Activated naive CD4-positive, alpha-beta T cell treated with anti-CD3 and anti-CD28 coated beads, Interleukin-2, amount 50 U/mL, for 72 hours (primary cell): ENCODE data around the gene VGLL4. TPM values are rescaled to one million over a fixed set of nuclear protein-coding genes. Genes with fewer than 3 reads are reported as not detected.

Experiments
- ATAC-seq, 2 donors: fragments of 150-1000 bp; cut with Tn5 transposase; 2 replicates each; pipeline ENCODE4 v1.10.0; 2021; ENCODE audit warnings: mild to moderate bottlenecking in 2 of 2, moderate library complexity in 2 of 2
- DNase-seq, 2 donors: peaks; one replicate each; pipeline ENCODE4 v3.0.0; 2021 to 2022; ENCODE audit warnings: low spot score in 2 of 2
- H3K27ac Mint-ChIP-seq, 2 donors: one replicate each; pipeline ENCODE4 v1.8.0; 2022; ENCODE audit warnings: mild to moderate bottlenecking in 2 of 2, mixed read lengths in 2 of 2
- H3K36me3 Mint-ChIP-seq, 2 donors: one replicate each; pipeline ENCODE4 v1.8.0; 2022; ENCODE audit warnings: mixed read lengths in 2 of 2
- H3K9me3 Mint-ChIP-seq, 2 donors: one replicate each; pipeline ENCODE4 v1.8.0; 2022; ENCODE audit warnings: mixed read lengths in 2 of 2
- total RNA-seq, 2 donors: library from RNA; stranded (reverse); gene quantifications; one replicate each; pipeline ENCODE4 v1.2.3, GENCODE V29; 2022

The VGLL4 gene
- total RNA-seq, 2 donors from 2014 or later: 14.8 to 24.9 TPM

DNA sequence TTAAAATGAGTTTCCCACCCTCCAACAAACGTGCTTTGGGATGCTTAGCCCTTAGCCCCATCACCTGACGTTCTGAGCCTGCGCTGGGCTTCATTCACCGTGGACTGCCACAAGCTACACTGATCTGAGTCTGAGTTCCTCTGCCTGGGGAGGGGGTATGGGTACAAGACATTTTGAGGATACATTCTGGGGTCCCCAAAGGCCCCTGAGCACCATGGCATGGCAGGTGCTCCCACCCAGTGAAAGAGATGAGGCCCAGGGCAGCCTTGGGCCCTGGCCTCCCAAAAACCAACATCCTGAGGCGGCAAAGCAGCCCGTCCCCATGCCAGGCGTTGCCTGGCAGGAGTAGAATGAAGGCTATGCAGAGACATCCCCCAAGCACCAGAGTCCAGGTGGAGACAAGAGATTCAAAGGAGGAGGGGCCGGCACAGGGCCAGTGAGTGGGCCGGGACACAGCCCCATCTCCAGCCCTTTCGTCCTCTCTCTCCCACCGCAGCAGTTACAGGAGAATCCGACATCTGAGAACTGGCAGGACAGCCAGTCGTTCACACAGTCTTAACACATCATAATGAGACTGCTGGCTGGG lies 74.5 kb downstream of the VGLL4 start:
- no peaks in the 10 kb centered on the region for H3K36me3 Mint-ChIP-seq
- ATAC-seq: no peak
- no peaks in the 10 kb centered on the region for H3K9me3 Mint-ChIP-seq
- H3K27ac Mint-ChIP-seq: peak overlapping the region in 1 of 2 donors; percentile 50
- DNase-seq: no peak

DNA sequence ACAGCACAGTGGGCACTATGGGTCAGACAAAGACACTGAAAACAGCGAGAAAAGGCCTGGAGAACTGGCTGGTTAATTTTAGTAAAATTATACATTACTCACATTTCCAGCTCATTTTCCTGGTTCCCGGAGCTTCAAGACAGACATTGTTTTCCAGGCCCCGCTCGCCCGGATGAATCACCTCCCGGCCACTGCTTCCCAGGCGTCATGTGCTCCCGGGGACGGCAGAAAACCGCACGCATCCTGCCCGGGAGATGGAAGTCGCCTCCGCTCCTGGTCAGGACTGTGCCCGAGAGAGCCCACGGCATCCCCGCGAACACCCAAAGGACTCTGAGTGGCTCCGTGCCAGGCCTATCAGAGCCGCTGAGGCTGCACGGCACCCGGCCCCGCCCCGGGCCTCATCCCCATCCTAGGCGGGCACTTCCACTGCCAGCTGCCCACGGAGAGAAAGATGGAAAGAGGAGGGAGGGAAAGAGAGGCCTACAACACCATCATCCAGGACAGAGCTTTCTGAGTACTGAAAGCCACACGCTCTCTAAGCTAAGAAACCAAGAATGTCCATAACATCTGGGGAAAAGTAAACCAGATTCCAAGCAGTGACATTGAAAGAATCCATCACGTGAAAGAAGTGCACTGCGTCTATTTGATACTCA lies 75.1 kb downstream of the VGLL4 start:
- ATAC-seq (no peak), DNase-seq (no peak)
- Mint-ChIP-seq H3K27ac (peak overlapping the region; percentile 58 to 89), H3K36me3 (peaks cover 0 to 2% of the 10 kb centered on the region in 2 donors), H3K9me3 (no peaks in the 10 kb centered on the region)

DNA sequence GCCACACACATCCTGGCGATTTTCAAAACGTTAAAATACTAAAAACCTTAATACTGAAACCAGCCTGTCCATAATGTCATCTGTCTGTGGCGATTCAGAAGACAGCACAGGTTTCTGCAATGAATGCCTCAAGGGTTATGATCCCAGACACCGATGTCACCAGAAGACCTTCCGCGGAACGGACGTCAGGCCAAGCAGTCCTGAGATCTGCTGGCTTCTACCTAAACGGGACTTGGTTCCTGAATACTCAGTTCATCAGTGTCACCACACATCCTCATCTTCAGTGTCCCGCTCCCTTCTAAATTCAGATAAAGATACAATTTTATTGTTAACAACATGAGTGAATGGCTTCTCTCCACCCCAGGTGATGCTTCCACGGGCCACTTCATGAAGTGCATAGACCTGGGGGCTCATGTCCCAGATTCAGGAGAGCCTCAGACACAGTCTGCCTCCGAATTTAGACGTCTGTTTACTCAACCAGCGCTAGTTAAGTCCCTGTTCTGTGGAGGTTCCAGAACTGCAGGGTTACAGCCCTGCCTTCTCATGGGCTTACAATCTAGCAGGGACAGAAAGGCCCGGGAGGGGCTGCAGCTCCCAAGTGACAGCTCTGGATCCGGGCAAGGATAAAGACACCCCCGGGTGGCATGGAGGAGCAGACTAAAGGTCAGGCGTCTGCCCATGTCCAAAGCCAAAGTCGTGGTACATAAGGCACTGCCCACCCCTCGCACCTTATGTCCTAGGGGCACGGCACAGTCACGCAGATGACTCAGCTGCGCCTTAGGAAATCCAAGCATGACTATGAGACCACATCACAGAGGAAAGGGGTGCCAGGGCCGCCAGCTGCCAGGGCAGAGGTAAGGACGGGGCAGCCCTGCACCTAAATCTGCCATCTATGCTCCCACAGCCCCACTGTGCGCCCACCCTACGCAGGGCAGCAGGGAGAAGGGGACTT lies 75.9 kb downstream of the VGLL4 start:
- Mint-ChIP-seq H3K27ac (peak overlapping the region; percentile 22 to 58), H3K9me3 (no peaks in the 10 kb centered on the region), H3K36me3 (peaks cover 0 to 5% of the 10 kb centered on the region in 2 donors)
- peak; percentile 29 to 37 for ATAC-seq
- DNase-seq: no peak

DNA sequence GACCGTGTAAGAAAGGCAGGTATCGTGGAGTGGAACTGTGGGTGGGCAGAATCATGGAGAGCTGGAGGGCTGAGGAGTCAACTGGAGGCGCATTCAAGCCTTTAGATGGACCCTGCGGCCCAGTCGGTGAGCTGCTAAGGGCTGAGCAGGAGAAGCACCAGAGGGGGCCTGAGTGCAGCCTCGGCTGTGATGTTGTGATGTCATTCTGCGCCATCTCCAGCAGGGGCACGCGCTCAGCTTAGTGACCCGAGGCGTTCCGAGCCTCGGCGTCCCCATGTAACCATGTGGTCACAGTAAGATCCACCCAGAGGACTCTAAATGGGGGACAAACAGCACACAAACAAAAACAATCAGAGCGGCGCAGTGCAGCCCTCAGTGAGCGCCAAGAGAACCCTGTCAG lies 76.8 kb downstream of the VGLL4 start:
- DNase-seq: no peak
- ATAC-seq: no peak
- H3K27ac Mint-ChIP-seq: peak overlapping the region; percentile 10 to 34
- no peaks in the 10 kb centered on the region for H3K9me3 Mint-ChIP-seq
- H3K36me3 Mint-ChIP-seq: peaks cover 0 to 5% of the 10 kb centered on the region in 2 donors

DNA sequence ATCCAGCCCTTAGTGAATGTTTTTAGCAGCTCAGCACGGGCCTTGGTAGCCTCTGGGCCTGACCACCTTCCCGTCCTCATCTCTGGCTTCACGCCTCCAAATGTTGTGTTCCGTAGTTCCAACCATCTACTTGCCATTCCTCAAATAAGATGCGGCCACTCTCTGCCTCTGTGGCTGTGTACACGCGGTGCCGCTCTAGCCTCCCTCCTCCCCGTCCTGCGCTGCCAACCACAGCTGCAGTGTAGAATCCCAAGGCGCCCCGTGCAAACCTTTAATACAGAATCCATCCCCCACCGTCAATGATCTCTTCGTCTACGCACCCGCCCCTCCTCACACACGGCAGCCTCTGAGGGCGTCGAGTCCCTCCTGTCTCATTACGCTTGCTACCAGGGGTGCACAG lies 77.2 kb downstream of the VGLL4 start:
- H3K27ac Mint-ChIP-seq: peak overlapping the region; percentile 10 to 34
- no peak for DNase-seq
- ATAC-seq: no peak
- peaks cover 0 to 5% of the 10 kb centered on the region in 2 donors for H3K36me3 Mint-ChIP-seq
- H3K9me3 Mint-ChIP-seq: no peaks in the 10 kb centered on the region

DNA sequence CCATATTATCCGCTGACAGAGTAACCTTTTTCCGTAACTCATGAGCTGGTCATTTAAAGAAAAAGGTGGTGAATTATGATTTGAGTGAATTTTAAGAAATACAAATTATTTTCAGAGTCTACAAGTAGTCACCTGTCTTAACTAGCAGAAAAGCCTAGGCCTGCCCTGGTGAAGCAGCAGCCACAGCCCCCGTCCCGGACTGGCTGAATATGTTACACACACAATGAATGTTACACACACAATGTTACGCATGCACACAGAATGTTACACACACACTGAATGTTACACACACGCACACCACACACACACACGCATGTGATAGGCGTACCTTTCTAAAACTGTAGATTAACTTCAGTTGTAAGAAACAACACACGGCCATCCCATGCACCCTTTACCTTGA lies 77.8 kb downstream of the VGLL4 start:
- peaks cover 0 to 5% of the 10 kb centered on the region in 2 donors for H3K36me3 Mint-ChIP-seq
- peak overlapping the region in 1 of 2 donors; percentile 34 for H3K27ac Mint-ChIP-seq
- ATAC-seq: no peak
- no peak for DNase-seq
- no peaks in the 10 kb centered on the region for H3K9me3 Mint-ChIP-seq

DNA sequence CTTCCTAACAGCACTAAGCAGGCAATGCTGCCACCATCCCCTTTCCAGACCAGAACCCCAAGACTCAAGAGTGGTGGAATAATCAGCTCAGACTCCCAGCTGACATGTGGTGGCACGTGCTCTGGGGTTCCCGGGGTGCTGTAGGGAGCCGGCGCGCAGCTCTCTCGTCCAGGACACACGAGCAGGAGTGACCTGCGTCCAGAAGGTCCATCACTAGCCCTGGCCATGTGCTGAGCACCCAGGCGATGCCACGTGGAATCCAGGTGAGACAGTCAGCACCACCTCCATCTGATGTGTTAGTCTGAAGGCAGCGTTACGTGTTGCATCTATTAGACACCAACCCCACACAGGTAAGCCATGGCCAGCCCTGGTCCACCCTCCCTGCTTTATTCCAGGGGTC lies 78.2 kb downstream of the VGLL4 start:
- no peak for ATAC-seq
- Mint-ChIP-seq H3K27ac (no peak overlapping the region), H3K36me3 (peaks cover 0 to 5% of the 10 kb centered on the region in 2 donors), H3K9me3 (no peaks in the 10 kb centered on the region)
- no peak for DNase-seq

DNA sequence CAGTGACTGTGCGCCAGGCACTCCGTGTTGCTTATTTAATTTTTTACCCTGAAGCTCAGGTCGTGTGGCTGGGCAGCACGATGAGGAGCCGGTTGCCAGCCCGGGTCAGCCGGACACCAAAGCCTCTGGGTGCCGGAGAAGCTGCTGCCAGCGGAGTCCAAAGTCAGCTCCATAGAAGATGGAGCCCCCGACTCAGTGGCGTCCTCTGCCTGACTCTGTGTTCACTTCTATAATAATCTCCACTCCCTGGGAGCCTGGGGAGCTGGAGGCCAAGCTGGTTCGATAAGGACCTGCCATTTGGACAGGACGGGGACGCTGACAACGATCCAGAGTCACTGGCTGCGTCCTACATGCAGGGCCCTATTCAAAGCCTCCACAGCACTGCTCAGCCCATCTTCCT lies 78.6 kb downstream of the VGLL4 start:
- H3K27ac Mint-ChIP-seq: no peak overlapping the region
- ATAC-seq: no peak

DNA sequence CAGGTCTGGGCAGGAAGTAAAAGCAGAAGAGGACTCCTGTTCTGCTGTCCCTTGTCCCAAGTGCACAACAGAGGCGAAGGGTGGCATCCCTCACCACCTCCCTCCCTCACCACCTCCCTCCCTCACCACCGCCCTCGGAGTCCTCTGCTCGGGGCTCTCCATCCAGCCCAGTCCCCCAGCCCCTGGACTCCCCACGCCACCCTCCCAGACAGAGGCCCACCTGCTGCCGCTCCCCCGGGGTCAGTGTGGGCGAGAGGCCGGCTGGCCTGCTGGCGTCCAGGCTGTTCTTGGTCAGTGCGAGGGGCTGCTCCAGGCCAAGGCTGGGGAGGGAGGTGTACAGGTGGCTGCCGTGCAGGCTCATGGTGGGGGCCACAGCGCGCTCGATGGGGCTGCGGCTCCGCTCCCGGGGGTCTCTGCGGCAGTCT lies 79.1 kb downstream of the VGLL4 start:
- H3K9me3 Mint-ChIP-seq: no peaks in the 10 kb centered on the region
- H3K27ac Mint-ChIP-seq: peak overlapping the region in 1 of 2 donors; percentile 51

More for the DNA sequence above, 78.6 kb downstream of the VGLL4 start:
- DNase-seq: no peak
- Mint-ChIP-seq H3K9me3 (no peaks in the 10 kb centered on the region), H3K36me3 (peaks cover 0 to 5% of the 10 kb centered on the region in 2 donors)

DNA sequence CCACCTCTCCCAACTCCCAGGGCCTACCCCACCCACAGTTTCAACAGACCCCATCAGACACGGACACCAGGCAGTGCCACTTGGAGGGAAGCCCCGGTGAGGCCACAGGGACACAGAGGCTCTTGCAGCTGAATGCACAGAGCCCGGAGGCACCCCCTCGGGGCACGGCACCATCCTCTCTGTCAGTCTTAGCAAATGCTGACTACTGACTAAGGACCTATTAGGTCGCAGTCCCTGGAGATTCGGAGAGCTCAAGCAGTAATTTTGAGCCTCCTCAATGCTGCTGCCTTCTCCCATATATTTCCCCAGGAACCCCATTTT lies 79.9 kb downstream of the VGLL4 start:
- H3K36me3 Mint-ChIP-seq: peaks cover 0 to 5% of the 10 kb centered on the region in 2 donors
- DNase-seq: no peak
- H3K9me3 Mint-ChIP-seq: no peaks in the 10 kb centered on the region
- no peak for ATAC-seq
- peak overlapping the region; percentile 51 to 94 for H3K27ac Mint-ChIP-seq

More for the DNA sequence above, 79.1 kb downstream of the VGLL4 start:
- no peak for ATAC-seq
- H3K36me3 Mint-ChIP-seq: peaks cover 0 to 5% of the 10 kb centered on the region in 2 donors
- DNase-seq: no peak

DNA sequence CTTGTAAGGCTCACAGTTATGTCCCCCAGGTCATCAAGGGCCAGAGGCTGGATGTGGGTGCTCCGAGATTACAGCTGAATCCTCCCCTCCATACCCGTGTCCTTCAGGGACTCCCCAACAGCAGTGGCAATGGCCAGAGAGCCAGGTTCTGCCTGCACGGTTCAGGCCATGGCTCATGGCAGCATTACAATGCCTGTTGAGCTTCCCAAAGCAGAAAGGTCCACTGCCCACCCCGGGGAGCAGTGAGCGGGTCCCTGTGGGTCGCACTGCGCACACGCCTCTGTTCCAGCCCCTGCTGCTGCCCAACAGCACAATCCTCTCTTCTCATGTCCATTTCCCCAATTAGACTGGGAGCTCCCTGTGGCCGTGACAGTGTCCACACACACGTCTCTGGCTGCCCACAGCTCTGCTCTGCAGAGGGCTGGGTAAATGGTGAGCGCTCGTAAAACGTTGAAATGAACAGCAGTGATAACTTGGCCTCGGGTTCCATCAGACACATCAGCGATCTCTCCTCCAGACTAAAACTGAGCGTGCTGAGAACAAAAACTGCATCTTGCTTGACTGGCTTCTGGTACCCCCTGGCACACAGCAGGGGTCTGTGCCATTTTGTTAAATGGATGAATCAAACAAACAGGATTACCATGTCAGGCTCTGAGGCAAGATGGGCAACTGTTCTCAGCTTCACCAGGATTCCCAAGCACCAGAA lies 80.4 kb downstream of the VGLL4 start:
- DNase-seq (no peak), ATAC-seq (no peak)
- no peaks in the 10 kb centered on the region for H3K9me3 Mint-ChIP-seq
- peak overlapping the region; percentile 51 to 94 for H3K27ac Mint-ChIP-seq
- H3K36me3 Mint-ChIP-seq: peaks cover 0 to 5% of the 10 kb centered on the region in 2 donors

DNA sequence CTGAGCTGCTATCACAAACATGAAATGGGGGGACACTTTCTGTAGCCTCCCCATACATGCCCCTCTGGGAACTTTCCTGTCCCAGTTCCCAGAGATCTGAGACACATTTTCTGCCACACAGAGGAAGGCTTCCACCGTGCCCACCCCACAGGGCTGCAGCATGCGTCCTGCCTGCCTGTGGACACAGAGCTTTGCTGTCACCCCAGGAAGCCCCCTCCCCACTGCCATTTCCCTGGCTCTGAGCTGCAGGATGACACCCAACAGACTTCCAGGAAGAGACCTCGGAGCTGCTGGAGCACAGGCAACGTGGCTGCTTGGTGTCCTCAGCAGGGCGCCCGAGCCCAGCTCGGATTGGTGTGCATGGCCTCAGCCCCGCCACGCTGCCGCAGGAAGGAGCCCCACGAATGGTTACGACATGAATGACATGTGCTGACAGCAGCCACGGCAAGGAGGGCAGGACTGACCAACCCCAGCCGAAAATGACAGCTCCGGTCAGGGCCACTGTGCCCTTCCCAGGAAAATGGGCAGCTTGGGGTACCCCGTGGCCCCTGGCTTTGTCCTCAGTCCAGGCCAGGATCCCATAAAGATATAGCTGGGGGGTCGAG lies 81.3 kb downstream of the VGLL4 start:
- peaks cover 0 to 5% of the 10 kb centered on the region in 2 donors for H3K36me3 Mint-ChIP-seq

DNA sequence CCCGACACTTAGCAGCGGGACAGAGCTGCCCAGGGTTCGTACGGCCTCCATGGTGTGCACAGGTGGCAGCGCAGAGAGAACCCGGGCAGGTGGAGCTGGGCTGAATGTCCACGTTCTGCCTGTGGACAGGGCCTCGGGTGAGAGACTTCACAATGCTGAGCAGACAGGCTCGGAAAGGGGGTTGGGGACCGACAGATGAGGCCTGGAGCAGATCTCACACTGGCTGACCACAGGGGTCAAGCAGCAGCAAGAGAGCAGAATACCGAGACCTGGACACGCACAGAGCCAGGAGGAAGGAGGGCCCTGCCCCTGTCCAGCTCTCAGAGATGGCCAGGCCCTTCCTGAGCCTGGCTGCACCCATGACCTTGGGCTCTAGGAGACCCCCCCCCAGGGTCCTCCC lies 83.0 kb downstream of the VGLL4 start:
- Mint-ChIP-seq H3K27ac (peak overlapping the region; percentile 59 to 90), H3K9me3 (no peaks in the 10 kb centered on the region), H3K36me3 (peaks cover 0 to 15% of the 10 kb centered on the region in 2 donors)
- DNase-seq (no peak), ATAC-seq (no peak)

More for the DNA sequence above, 81.3 kb downstream of the VGLL4 start:
- Mint-ChIP-seq H3K27ac (peak overlapping the region in 1 of 2 donors; percentile 75), H3K9me3 (no peaks in the 10 kb centered on the region)
- no peak for DNase-seq
- no peak for ATAC-seq

DNA sequence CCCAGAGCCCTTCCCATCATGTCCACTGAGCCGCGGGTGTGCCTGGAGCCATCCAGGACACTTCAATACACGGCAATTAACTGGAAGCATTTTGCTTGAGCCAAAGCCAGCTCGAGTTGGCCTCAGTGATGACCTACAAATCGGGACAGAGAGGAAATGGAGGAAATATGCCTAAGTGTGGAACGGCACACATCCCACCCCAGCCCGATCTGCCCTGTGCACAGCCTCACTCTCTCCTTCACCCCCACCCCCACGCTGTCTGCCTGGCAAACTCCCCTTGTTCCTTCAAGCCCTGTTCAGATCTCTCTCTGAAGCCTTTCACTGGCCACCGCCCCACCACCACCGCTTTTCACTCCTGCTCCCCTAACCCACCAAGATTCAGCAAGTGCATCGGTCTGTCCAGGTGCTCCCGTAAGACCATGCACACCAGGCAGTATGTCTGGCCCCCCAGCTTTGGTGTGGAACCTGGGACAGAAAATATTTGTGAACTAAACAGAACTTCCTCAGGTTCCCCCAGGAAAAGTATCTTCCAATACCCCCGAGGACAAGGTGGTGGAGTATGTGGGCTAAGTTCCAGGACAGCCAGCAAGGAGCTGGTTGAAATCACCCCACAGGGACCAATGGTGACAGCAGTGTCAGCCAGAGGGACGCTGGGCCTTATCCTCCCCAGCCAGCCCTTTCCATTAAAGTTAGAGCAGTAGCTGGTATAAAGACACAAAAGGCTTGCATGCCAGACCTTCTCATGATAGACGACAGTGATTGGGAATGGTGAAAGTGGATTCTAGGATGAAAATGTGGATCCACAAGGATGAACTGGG lies 83.7 kb downstream of the VGLL4 start:
- DNase-seq: no peak
- Mint-ChIP-seq H3K9me3 (no peaks in the 10 kb centered on the region), H3K27ac (peak overlapping the region; percentile 59 to 90), H3K36me3 (peaks cover 0 to 15% of the 10 kb centered on the region in 2 donors)
- ATAC-seq: no peak
